Iris pigment epithelial cell (primary cell): ENCODE measurements around the gene ZNF428.
"Not testable (repeated sequence)": the region's sequence is repeated elsewhere in the genome, so short reads cannot be mapped to it uniquely, and the experiment has no call there.

Experiments used
- DNase-seq: peaks from one replicate; pipeline ENCODE4 v3.0.0-alpha.2; 2011; ENCODE audit warnings: low read depth

Gene ZNF428

GRCh38 chr19:43592800-43593350 is 26.6 kb downstream of the ZNF428 start:
- no peak for DNase-seq

- no peak for DNase-seq
Observed at GRCh38 chr19:43591904-43592772, 27.3 kb downstream of the ZNF428 start.

GRCh38 chr19:43589678-43590077 is 29.8 kb downstream of the ZNF428 start:
- DNase-seq, result no peak

- DNase-seq, result no peak
Observed at GRCh38 chr19:43589277-43589676, 30.2 kb downstream of the ZNF428 start.

GRCh38 chr19:43587029-43587428 is 32.4 kb downstream of the ZNF428 start:
- not testable (repeated sequence) for DNase-seq

- DNase-seq, result no peak
Observed at GRCh38 chr19:43586346-43586745, 33.1 kb downstream of the ZNF428 start.

- DNase-seq, result no peak
Observed at GRCh38 chr19:43584484-43584883, 34.9 kb downstream of the ZNF428 start.

- no peak for DNase-seq
Observed at GRCh38 chr19:43582495-43582894, 36.9 kb downstream of the ZNF428 start.

GRCh38 chr19:43581467-43581866 is 38.0 kb downstream of the ZNF428 start:
- no peak for DNase-seq

- DNase-seq, result no peak
Observed at GRCh38 chr19:43578787-43579186, 40.6 kb downstream of the ZNF428 start.

- DNase-seq, result no peak
Observed at GRCh38 chr19:43575955-43576878, 43.2 kb downstream of the ZNF428 start.

GRCh38 chr19:43575156-43575950 is 44.1 kb downstream of the ZNF428 start, which contains the start of the genes PINLYP and XRCC1:
Gene PINLYP, plus strand, starts transcription at chr19:43575801. Its CDS starts 1,391 bp downstream, at chr19:43577192.
Gene XRCC1, minus strand, starts transcription at chr19:43575527. Its CDS starts 69 bp downstream, at chr19:43575458.
- DNase-seq, result peak; percentile 99

- peak; percentile 76 for DNase-seq
Observed at GRCh38 chr19:43574424-43575155, 44.8 kb downstream of the ZNF428 start.

GRCh38 chr19:43572171-43572588 is 47.2 kb downstream of the ZNF428 start:
- DNase-seq, result no peak

- DNase-seq, result no peak
Observed at GRCh38 chr19:43570174-43570791, 49.1 kb downstream of the ZNF428 start.

- no peak for DNase-seq
Observed at GRCh38 chr19:43569657-43570056, 49.8 kb downstream of the ZNF428 start.

GRCh38 chr19:43564800-43565199 is 54.6 kb downstream of the ZNF428 start:
- DNase-seq, result no peak

- no peak for DNase-seq
Observed at GRCh38 chr19:43563816-43564457, 55.5 kb downstream of the ZNF428 start.

GRCh38 chr19:43562698-43563241 is 56.7 kb downstream of the ZNF428 start:
- peak; percentile 85 for DNase-seq
